H1 (cell line): ENCODE measurements around the gene INTS7. TPM values are rescaled to one million over a fixed set of nuclear protein-coding genes. Genes with fewer than 3 reads are reported as not detected.
A peak's percentile ranks its signal among the peaks of the same experiment; 100 is the strongest.

Experiments
- CTCF ChIA-PET: fragments of 300-600 bp; sonication (Branson Sonifier 250); formaldehyde crosslinking; loops from one replicate; lab custom pipeline; 2021; ENCODE audit not compliant: partially characterized antibody; lab: Charles Lee
- POLR2A ChIA-PET: fragments of 300-600 bp; sonication (Branson Sonifier 250); formaldehyde crosslinking; loops from one replicate; lab custom pipeline; 2021; ENCODE audit warnings: inconsistent platforms; ENCODE audit not compliant: partially characterized antibody; lab: Charles Lee
- DNase-seq, 2 experiments: peaks; one replicate each; pipeline versions ENCODE4 v3.0.0 to v3.0.0-alpha.2; 2010 to 2022; ENCODE audit warnings: low spot score in 2 of 2, low read depth in 1 of 2, mixed read lengths in 1 of 2
- FAIRE-seq: peaks from 2 replicates; lab custom pipeline; 2011; peaks lifted over from hg19 to GRCh38; lab: Jason Lieb, UNC
- H2AFZ ChIP-seq: 2 replicates; pipeline ENCODE4 v1.8.1; 2012; ENCODE audit warnings: low read length, inconsistent platforms
- H2AK5ac ChIP-seq: 2 replicates; pipeline ENCODE4 v1.6.1; 2013; ENCODE audit warnings: low read depth, low read length
- H2BK120ac ChIP-seq: replicated peaks from 2 replicates; pipeline ENCODE3; 2013; ENCODE audit warnings: low read depth, low read length, inconsistent platforms
- H2BK12ac ChIP-seq: 2 replicates; pipeline ENCODE4 v1.6.1; 2013; ENCODE audit warnings: low read depth, low read length
- H2BK15ac ChIP-seq: 2 replicates; pipeline ENCODE4 v1.6.1; 2013; ENCODE audit warnings: low read length
- H2BK20ac ChIP-seq: 2 replicates; pipeline ENCODE4 v1.6.1; 2013; ENCODE audit warnings: low read length
- H2BK5ac ChIP-seq: 2 replicates; pipeline ENCODE4 v1.6.1; 2013; ENCODE audit warnings: low read depth, low read length
- H3K14ac ChIP-seq: 2 replicates; pipeline ENCODE4 v1.6.1; 2013; ENCODE audit warnings: inconsistent platforms; ENCODE audit not compliant: insufficient read length
- H3K18ac ChIP-seq: 2 replicates; pipeline ENCODE4 v1.6.1; 2013; ENCODE audit warnings: low read length; ENCODE audit errors: extremely low read depth
- H3K23ac ChIP-seq: 2 replicates; pipeline ENCODE4 v1.6.1; 2013; ENCODE audit warnings: inconsistent platforms; ENCODE audit not compliant: insufficient read length
- H3K23me2 ChIP-seq: 2 replicates; pipeline ENCODE4 v1.6.1; 2013; ENCODE audit warnings: low read depth, low read length
- H3K27ac ChIP-seq: 2 replicates; pipeline ENCODE4 v1.6.1; 2011; ENCODE audit warnings: low read depth, low read length, inconsistent platforms
- H3K27me3 ChIP-seq, 4 experiments: replicated peaks in 1 of 4; 1 replicate in 1 of 4; 2 replicates in 3 of 4; pipeline versions ENCODE4 v1.6.1 to v1.8.1; 2011 to 2013; ENCODE audit warnings: low read length in 3 of 4, mild to moderate bottlenecking in 3 of 4, inconsistent platforms in 2 of 4, mixed read lengths in 2 of 4, moderate library complexity in 1 of 4; ENCODE audit not compliant: control insufficient read depth in 3 of 4, insufficient read depth in 3 of 4; ENCODE audit errors: extremely low read depth in 1 of 4
- H3K36me3 ChIP-seq, 4 experiments: 2 replicates each; pipeline versions ENCODE4 v1.6.1 to v1.8.1; 2011 to 2013; ENCODE audit warnings: mild to moderate bottlenecking in 4 of 4, low read length in 3 of 4, moderate library complexity in 2 of 4, control low read depth in 1 of 4, inconsistent platforms in 1 of 4; ENCODE audit not compliant: insufficient read depth in 4 of 4, control insufficient read depth in 2 of 4
- H3K4ac ChIP-seq: replicated peaks from 2 replicates; pipeline ENCODE3; 2013; ENCODE audit warnings: low read length, low read depth, mixed read lengths, inconsistent platforms; ENCODE audit not compliant: insufficient read length
- H3K4me1 ChIP-seq, 4 experiments: replicated peaks in 1 of 4; 1 replicate in 1 of 4; 2 replicates in 3 of 4; pipeline versions ENCODE4 v1.6.1 to v1.8.1; 2011 to 2013; ENCODE audit warnings: low read length in 3 of 4, inconsistent platforms in 2 of 4, mixed read lengths in 1 of 4; ENCODE audit not compliant: insufficient read depth in 4 of 4, control insufficient read depth in 3 of 4
- H3K4me2 ChIP-seq, 2 experiments: 2 replicates each; pipeline versions ENCODE4 v1.6.1 to v1.8.1; 2011 to 2013; ENCODE audit warnings: low read depth in 2 of 2, low read length in 2 of 2, control low read depth in 1 of 2, inconsistent platforms in 1 of 2, mild to moderate bottlenecking in 1 of 2; ENCODE audit not compliant: insufficient read depth in 1 of 2
- H3K4me3 ChIP-seq, 4 experiments: fragments of 200-600, 300-600 bp in 1 of 4; sonication (generic), shearing (Covaris generic), sonication (Bioruptor Twin) in 1 of 4; 2 replicates each; pipeline versions ENCODE4 v1.5.1 to v1.8.1; 2011 to 2016; ENCODE audit warnings: low read length in 4 of 4, low read depth in 3 of 4, control low read depth in 2 of 4, inconsistent platforms in 2 of 4, mild to moderate bottlenecking in 2 of 4, mixed read lengths in 1 of 4, moderate library complexity in 1 of 4; ENCODE audit not compliant: insufficient read depth in 2 of 4; ENCODE audit errors: extremely low read depth in 1 of 4
- H3K56ac ChIP-seq: replicated peaks from 2 replicates; pipeline ENCODE3; 2013; ENCODE audit warnings: low read depth, mild to moderate bottlenecking, mixed read lengths, low read length, inconsistent platforms; ENCODE audit not compliant: insufficient read length
- H3K79me1 ChIP-seq: 2 replicates; pipeline ENCODE4 v1.6.1; 2013; ENCODE audit warnings: low read depth, low read length, control low read depth
- H3K79me2 ChIP-seq, 2 experiments: 2 replicates each; pipeline versions ENCODE4 v1.6.1 to v1.8.1; 2012 to 2013; ENCODE audit warnings: low read length in 2 of 2, mild to moderate bottlenecking in 2 of 2, inconsistent platforms in 1 of 2; ENCODE audit not compliant: insufficient read depth in 2 of 2, control insufficient read depth in 1 of 2
- H3K9ac ChIP-seq, 4 experiments: replicated peaks in 1 of 4; 1 replicate in 1 of 4; 2 replicates in 3 of 4; pipeline versions ENCODE4 v1.6.1 to v1.8.1; 2011 to 2013; ENCODE audit warnings: low read depth in 3 of 4, low read length in 3 of 4, control low read depth in 2 of 4, mild to moderate bottlenecking in 2 of 4, moderate library complexity in 2 of 4, inconsistent platforms in 1 of 4; ENCODE audit errors: extremely low read depth in 1 of 4
- H3K9me3 ChIP-seq, 2 experiments: 2 replicates each; pipeline versions ENCODE4 v1.6.1 to v1.8.1; 2012 to 2013; ENCODE audit warnings: mild to moderate bottlenecking in 2 of 2, moderate library complexity in 2 of 2, control low read depth in 1 of 2, inconsistent platforms in 1 of 2, low read depth in 1 of 2, low read length in 1 of 2, mixed read lengths in 1 of 2; ENCODE audit not compliant: insufficient read depth in 2 of 2
- H4K20me1 ChIP-seq, 2 experiments: replicated peaks in 1 of 2; 2 replicates each; pipeline versions ENCODE3 to v1.8.1; 2011 to 2013; ENCODE audit warnings: inconsistent platforms in 2 of 2, low read length in 2 of 2, mild to moderate bottlenecking in 1 of 2; ENCODE audit not compliant: insufficient read depth in 2 of 2, control insufficient read depth in 1 of 2
- H4K5ac ChIP-seq: 2 replicates; pipeline ENCODE4 v1.6.1; 2013; ENCODE audit warnings: low read length, low read depth, mixed read lengths, inconsistent platforms; ENCODE audit not compliant: insufficient read length
- H4K8ac ChIP-seq: 2 replicates; pipeline ENCODE4 v1.8.0; 2013; ENCODE audit warnings: mild to moderate bottlenecking, moderate library complexity, low read length, inconsistent platforms; ENCODE audit not compliant: insufficient read depth; ENCODE audit errors: extremely low read depth
- H4K91ac ChIP-seq: replicated peaks from 2 replicates; pipeline ENCODE3; 2013; ENCODE audit warnings: low read length, mixed read lengths, inconsistent platforms; ENCODE audit not compliant: insufficient read length
- CBX5 ChIP-seq: fragments of 300-800, 300-1000 bp; sonication (generic); IDR thresholded peaks from 2 replicates; pipeline ENCODE4 v1.7.1; 2016; ENCODE audit warnings: antibody characterized with exemption, low read length, low read depth
- CTCF ChIP-seq, 3 experiments: IDR thresholded peaks; 1 replicate in 2 of 3; 2 replicates in 1 of 3; pipeline versions ENCODE4 v1.5.1 to v1.6.1; 2011; ENCODE audit warnings: low read length in 3 of 3, mild to moderate bottlenecking in 3 of 3, inconsistent platforms in 2 of 3, low read depth in 1 of 3, moderate library complexity in 1 of 3; ENCODE audit not compliant: insufficient read depth in 1 of 3; ENCODE audit errors: control extremely low read depth in 1 of 3
- RAD21 ChIP-seq, 2 experiments: IDR thresholded peaks in 1 of 2; conservative IDR thresholded peaks in 1 of 2; 2 replicates each; pipeline ENCODE4 v1.6.1; 2011; ENCODE audit warnings: low read depth in 2 of 2, low read length in 2 of 2, improper control_type of control experiment in 1 of 2, inconsistent platforms in 1 of 2, mild to moderate bottlenecking in 1 of 2, moderate library complexity in 1 of 2
- polyA plus RNA-seq, 7 experiments: library from polyadenylated mRNA; depleted of rRNA in 3 of 7; stranded (reverse) in 5 of 7; unstranded in 2 of 7; fragments of >200 nt in 5 of 7; fragments of 200-250 nt in 2 of 7; gene quantifications; 1 replicate in 5 of 7; 2 replicates in 1 of 7; 4 replicates in 1 of 7; pipeline versions ENCODE4 v1.2.1 to v1.2.3, GENCODE V29; 2011 to 2013; ENCODE audit warnings: missing spikeins in 2 of 7, mixed read lengths in 2 of 7
- total RNA-seq: library from RNA; stranded (reverse); fragmentation: NEBNext Ultra II Directional; extraction: Animal tissue kit (Norgen Biotek cat#: 25700); gene quantifications from 2 replicates; pipeline ENCODE4 v1.2.1, GENCODE V29; 2021

The INTS7 gene
- total and polyA plus RNA-seq, 2 of the 8 experiments (the other 6 are each of a cell fraction or from before 2014, with no cell fraction given), result 15.2 to 22.4 TPM

DNA sequence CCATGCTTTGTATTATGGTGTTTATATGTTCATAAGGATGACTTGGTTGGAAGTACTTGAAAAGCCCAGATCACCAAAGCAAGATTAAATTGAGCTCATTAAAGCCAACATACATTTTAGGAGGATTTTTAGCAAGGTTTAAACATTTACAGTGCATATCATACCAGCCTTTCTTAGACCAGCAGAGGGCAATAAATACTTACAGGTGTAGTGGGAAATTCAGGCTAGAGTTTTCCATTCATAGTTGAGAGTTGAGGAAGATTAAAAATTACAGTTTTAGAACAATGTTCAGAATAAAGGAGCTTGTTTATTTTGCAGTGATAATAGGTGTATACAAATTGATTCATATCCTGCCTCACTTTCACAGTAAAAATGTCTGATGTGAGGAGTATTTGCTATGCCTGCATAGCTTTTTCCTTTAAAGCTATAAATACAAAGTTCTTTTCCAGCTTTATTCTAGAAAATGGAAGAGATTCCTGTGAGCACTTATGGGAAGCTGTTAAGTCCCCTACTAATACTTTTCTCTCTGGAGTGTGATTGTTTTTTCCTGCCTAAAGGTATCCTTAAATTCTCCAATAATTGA, 35.5 kb upstream of the INTS7 start:
- Histone ChIP-seq H3K27me3 (no peaks in the 10 kb centered on the region), H2AFZ (no peak overlapping the region), H2BK5ac (no peak overlapping the region), H2BK120ac (no peak overlapping the region), H2BK12ac (no peak overlapping the region), H3K27ac (no peak overlapping the region), H3K79me2 (no peaks in the 10 kb centered on the region), H3K14ac (no peak overlapping the region), H3K56ac (no peak overlapping the region), H3K4me3 (no peak overlapping the region), H3K9ac (no peak overlapping the region), H3K23ac (no peak overlapping the region), H4K8ac (no peak overlapping the region), H3K4ac (no peak overlapping the region), H4K20me1 (no peaks in the 10 kb centered on the region), H2BK15ac (no peak overlapping the region), H2AK5ac (no peak overlapping the region), H3K18ac (no peak overlapping the region), H3K23me2 (no peaks in the 10 kb centered on the region), H3K4me2 (no peak overlapping the region), H2BK20ac (no peak overlapping the region), H4K5ac (no peak overlapping the region)
- FAIRE-seq, result no peak
- ChIA-PET CTCF (interaction anchor here (0.6 to 5.4 kb wide), 52 partner anchors 8 to 760 kb away, joined by 3 to 64 read pairs (median 4); partner anchors contain the start of genes DTL, INTS7 and NEK2), POLR2A (interaction anchor here (0.7 to 1.1 kb wide), 3 partner anchors 21 to 215 kb away, joined by 3 read pairs; no protein-coding TSS in a partner anchor)
- no peak for DNase-seq
- TF ChIP-seq RAD21 (IDR thresholded peaks at IDR 0.05 in 1 of 2, conservative IDR thresholded peaks at IDR 0.05 in 1 of 2; ENCODE audit: low read depth in 2 of 2, low read length in 2 of 2), result peak; percentile 77 to 78
- peak in 2 of 3 experiments; percentile 36 to 43; a peak in 2 of 4 replicates for TF ChIP-seq CTCF (IDR thresholded peaks at IDR 0.05; ENCODE audit: control extremely low read depth in 1 of 3, insufficient read depth in 1 of 3, low read depth in 1 of 3, low read length in 3 of 3)
- no peak for TF ChIP-seq CBX5
- TF ChIP-seq, all 59 proteins: peak for 2
- Histone ChIP-seq H3K9me3 (no peaks in the 10 kb centered on the region), H4K91ac (no peak overlapping the region), H3K4me1 (no peaks in the 10 kb centered on the region), H3K36me3 (peaks cover 9 to 72% (median 42%) of the 10 kb centered on the region in 4 experiments), H3K79me1 (no peaks in the 10 kb centered on the region)
